Activated naive CD4-positive, alpha-beta T cell treated with anti-CD3 and anti-CD28 coated beads, Interleukin-2, amount 50 U/mL, for 16 hours (primary cell): ENCODE results near the gene TAC3.
"Not testable (repeated sequence)": the region's sequence is repeated elsewhere in the genome, so short reads cannot be mapped to it uniquely, and the experiment has no call there.

Source experiments
- DNase-seq: peaks from one replicate; pipeline ENCODE4 v3.0.0-alpha.2; 2020

The TAC3 gene

DNA sequence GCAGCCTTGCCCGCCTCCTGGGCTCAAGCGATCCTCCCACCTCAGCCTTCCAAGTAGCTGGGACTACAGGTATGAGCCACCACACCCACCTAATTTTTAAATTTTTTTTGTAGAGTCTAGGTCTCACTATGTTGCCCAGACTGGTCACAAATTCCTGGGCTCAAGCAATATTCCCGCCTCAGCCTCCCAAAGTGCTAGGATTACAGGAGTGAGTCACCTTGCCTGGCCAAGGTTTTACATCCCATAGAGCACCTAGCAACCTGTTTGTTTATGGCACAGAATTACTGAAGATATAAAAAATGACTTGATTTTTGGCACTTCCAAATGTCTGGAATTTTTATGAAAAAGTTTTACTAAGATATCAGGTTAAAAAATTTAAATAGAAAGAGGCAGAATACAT lies 17.1 kb upstream of the TAC3 start:
- no peak for DNase-seq

DNA sequence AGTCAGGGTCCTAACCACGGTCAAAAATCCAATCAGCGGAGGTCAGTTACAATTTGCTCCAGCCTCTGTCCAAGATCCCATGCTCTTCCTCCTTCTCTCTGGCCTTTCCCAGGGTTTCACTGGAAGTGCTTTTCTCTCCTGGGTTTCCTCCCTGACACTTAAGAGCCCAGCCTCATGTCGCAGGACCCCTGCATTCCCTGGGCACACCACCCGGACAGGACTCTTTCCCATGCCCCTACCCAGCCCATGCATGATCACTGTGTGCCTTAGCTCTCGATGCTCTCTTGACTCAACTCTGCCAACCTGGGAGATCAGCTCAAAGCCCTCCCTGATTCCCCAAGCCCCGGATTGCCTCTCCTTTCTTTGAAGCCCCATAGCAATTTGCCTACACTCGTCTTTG lies 15.5 kb upstream of the TAC3 start:
- DNase-seq, result no peak

DNA sequence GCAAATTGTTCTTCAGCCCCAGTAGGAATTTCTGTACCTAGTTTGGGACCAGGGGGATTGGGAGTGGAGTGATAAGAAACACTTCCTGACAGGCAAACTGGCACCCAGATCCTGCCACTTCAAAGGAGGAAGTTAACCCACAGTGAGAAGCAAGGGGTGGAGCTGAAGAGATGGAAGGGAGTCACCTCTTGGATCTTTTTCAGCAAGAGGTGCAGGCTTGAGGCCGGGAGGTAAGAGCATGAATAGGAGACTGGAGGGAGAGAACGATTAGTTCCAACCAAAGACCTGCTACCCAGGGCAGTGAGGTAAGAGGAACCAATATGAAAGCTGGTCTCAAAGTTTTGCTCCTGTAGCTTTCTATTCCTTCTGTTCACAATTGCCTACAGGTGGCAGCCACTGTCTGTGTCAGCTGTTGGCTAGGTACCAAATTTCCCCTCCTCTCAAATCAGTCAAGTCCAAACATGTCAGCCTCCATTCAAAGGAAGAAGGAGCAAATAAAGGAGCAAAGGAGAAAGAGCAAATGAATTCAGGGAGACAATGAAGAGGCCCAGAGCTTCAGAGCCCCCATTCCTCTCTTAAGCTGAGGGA lies 14.9 kb upstream of the TAC3 start:
- no peak for DNase-seq

DNA sequence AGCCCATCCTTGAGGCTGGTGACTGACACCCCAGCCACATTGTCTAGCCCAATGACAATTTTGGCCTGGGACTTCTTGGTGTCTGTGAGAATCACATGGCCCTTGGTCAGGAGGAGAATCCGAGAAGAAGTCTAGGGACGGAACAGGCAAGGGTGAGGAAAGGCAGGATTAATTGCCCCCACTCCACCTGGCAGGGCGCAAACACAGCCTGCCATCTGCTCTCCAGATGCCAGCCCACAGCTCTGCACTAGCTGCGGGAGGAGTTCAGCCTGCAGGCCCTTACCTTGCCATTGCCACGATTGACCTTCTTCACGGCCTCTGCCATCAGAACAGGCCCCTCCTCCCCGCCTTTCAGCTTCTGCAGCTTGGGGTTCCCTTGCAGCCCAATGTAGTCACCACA lies 13.1 kb upstream of the TAC3 start:
- DNase-seq, result no peak

DNA sequence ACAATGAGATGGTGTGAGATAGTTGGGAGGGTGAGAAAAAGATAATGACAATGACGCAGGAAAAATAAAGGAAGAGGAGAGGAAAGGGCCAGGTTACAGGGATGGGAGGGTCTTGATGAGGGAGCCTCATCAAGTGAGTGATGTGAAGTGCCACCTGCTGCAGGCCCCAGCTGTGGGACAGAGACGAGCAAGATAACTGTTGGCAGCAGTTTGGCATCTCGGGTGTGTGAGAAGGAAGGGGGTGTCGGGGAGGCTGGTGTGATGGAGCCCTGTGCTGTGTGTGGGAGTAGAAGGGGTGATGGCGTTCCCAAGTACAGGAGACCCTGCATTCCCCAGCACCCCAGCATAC lies 11.4 kb upstream of the TAC3 start:
- DNase-seq, result no peak

DNA sequence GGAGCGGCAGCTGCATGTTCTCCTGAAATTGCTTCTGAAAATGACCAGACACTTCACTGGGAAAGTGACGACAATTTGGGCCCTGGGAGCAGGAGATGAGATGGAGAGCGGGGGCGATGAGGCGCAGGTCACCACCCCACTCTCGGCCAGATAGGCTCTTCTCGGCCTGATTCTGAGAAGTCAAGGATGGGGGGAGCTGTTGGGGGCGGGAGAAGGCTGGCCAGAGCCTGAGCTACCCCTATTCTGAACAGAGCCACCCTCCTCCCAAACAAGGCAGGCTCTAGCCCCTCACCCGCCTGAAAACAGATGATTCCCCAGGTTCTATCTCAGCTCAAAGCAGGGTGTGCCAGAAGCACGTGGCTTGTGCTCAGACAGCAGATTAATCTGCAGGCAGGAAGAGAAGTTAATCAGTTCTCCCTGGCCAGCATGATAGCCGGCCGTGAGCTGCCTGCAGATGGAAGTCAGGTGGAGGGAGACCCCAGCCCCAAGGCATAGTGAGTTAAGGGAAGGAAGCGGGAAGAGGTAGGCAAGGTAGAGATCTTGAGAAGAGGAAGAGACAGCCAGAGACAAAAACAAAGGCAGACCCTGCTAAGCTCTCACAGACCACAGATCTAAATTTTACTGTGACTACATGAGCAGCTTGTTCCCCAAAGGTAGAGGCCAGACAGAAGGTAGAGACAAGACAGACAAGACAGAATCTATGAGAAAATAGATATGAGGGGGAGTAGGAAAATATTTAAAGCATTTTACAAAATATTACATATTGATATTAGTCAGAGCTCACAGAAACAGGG lies 10.9 kb upstream of the TAC3 start:
- no peak for DNase-seq

DNA sequence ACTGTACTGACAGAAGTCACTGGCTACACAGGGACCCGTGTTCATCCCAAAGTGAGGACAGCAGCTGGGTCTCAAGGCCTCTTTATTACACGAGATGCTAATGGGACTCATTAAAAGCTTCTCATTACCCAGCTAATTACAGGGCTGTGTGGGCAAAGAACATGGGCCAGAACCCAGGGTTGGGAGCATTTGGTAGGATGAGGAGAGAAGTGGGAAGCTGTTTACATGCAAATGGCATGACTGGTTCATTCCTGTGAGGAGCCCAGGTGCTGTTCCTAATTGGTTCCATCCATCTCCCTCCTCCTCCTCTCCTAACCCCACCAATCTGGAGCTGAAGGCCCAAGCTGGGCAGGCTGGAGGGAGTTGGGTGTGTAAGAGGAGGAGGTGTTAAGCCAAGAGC lies 8.9 kb upstream of the TAC3 start:
- no peak for DNase-seq

DNA sequence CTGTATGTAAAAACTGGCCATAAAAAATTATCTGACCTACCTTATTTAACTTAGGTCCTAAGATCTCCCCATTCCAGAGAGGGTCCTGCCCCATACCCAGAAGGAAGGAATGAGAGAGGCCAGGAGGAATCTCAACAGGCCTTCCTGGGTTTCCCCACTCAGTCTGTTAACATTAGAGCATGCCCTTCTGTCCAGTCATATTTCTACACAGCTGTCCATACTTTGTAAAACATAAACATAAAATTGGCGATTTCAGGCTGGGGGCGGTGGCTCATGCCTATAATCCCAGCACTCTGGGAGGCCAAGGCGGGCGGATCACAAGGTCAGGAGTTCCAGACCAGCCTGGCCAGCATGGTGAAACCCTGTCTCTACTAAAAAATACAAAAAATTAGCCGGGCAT lies 6.0 kb upstream of the TAC3 start:
- DNase-seq, result not testable (repeated sequence)

DNA sequence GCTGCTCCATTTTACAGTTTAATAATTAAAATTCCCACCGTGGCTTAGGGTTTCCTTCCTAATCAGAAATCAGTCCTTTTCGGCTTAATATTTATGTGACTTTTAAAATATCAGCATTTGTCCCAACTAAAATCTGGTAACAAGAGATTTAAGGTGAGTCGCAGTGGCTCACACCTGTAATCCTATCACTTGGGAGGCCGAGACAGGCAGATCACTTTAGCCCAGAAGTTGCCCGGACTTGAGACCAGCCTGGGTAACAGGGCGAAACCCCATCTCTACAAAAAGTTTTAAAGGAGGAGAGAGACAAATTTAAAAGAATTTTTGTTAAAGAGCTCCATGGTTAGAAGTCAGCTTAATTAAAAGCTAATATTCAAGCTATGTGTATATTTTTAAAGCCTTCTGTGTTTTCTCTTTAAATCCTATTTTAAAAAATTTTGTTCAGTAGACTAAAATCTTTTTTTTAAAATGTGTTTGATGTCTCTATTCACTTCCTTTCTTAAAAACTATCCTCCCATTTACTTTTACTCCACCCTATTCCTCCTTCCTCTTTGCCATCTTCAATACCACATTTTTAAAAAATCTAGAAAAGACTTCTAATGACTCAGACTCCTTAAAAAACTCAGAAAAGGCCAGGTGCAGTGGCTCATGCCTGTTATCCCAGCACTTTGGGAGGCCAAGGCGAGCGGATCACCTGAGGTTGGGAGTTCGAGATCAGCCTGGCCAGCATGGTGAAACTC lies 3.8 kb upstream of the TAC3 start:
- DNase-seq, result no peak

DNA sequence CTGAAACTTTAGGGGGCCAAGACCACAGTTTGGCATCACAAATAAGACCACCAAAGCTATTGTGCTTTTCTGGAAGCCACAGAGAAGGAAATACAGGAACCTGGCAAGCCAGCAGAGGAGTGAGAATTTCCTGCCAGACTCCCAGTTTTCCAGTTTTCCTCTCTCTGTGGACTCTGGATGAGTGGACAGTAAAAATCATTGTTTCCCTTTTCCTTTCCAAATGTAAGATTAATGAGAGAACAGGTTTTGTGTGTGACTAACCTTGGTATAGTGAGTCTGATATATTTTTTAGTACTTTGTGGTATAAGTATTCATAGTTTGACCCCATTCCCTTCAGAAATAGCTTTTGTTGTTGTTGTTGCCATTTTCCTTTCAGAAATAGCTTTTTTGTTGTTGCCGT lies 2.6 kb upstream of the TAC3 start:
- DNase-seq, result no peak

DNA sequence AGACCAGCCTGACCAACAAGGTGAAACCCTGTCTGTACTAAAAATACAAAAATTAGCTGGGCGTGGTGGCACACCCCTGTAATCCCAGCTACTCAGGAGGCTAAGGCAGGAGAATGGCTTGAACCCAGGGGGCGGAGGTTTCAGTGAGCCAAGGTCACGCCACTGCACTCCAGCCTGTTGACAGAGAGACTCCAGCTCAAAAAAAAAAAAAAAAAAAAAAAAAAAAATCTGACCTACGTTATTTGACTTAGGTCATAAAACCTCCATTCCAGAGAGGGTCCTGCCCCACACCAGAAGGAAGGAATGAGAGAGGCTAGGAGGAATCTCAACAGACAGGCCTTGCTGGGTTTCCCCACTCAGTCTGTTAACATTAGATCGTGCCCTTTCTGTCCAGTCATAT lies 2.0 kb upstream of the TAC3 start:
- DNase-seq, result not testable (repeated sequence)

DNA sequence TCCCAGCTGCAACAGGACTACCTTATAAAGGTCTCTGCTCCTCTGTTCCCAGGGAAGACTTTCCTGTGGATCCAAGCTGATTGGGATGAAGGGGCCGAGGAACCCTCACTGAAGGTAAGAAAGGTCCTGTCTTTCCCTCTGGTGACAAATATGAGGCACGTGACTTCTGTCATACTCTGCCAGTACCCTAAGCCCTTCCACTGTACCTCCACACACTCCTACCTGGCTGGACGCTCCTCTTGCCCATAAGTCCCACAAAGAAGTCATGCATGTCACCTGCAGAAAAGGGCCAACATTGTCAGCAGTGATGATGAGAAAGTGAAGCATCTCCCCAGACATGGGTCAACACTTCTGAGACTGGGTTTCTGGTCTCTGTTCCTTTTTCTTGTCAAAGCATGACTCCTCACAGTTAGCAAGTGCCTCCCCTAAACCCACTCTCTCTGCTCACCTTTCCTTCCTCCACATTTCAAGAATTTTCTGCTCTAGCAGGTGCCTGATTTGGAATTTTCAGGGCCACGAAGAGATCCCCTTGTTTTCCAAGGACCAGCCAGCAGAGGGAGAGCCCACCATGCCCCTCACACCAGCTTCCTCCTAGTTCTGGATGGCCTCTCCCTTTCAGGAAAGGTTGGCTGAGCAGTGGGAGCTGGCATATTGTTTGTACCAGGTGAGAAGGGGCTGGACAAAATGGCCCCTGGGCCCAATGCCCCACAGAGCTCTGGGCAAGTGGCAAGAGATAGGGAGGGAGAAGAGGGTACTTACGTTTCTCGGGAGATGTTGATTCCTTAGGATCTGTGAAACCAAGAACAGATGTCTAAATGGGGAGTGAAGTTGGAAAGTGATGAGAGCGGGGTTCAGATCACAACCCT lies 3.5 kb downstream of the TAC3 start:
- no peak for DNase-seq

DNA sequence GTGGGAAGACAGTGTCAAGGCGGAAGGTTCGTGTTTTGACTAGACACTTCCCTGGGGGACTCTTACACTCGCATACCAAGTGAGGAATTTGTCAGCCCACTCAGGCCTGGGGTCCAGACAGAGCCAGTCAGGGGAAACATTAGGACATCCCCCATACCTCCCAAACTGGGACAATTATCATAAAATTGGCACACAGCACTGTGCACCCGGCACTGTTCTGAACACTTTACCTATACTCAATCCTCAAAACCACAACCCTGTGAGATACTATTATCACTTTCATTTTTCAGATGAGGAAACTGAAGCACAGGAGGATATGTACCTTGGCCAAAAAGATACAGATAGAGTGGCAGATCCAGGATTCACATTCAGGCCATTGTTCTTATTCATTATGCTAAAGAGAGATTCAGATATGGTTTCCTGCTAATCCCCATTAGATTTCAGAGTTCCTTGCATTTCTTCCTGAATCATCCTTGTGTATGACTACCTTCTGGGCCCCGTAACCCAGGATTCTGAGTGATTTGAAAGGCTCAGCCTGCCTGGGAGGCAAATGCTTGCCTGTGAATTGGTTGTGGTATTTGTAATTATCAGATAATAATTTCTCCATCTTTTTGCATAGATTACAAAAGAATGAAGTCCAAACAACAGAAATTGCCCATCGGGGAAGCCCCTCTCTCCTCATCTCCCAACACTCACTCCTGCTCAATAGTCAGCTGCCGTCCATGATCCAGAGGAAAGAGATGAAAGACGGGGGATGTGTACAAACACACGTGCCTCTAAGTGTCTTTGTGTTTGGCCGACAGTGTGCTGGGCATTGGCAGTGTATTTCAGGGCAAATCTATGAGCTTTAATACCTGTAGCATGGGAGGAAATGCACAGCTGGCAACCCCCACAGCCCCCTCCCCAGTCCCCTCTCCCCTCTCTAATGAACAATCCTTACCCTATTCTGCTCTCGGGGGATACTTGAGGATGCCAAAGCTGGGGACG lies 4.6 kb downstream of the TAC3 start:
- DNase-seq, result no peak

DNA sequence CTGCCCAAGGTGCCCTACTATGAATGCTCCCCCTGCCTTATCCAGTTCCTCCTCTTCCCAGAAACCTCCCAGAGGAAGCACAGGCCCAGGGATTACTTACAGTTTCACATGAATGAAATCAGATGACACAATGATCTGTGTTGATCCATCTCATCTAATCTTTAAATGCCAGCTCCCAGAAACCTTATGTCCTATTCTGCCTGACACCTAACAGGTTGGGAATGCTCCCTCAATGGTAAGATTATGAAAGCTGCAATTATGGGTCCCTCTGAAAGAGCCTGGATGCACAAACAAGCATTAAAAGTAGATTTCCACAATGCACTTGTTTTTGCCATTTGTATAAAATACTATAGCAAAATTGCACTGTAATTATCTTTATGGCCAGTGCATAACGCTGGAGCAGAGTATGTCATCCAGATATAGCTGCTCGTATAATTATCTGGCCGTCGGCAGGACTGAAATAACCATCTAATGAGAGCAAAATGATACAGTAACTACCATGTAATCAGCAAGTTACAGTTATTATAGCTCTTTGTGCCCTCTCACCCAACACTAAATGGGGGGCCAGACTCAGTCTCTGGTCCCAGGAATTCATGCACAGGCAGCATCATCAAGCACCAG lies 5.6 kb downstream of the TAC3 start:
- no peak for DNase-seq

DNA sequence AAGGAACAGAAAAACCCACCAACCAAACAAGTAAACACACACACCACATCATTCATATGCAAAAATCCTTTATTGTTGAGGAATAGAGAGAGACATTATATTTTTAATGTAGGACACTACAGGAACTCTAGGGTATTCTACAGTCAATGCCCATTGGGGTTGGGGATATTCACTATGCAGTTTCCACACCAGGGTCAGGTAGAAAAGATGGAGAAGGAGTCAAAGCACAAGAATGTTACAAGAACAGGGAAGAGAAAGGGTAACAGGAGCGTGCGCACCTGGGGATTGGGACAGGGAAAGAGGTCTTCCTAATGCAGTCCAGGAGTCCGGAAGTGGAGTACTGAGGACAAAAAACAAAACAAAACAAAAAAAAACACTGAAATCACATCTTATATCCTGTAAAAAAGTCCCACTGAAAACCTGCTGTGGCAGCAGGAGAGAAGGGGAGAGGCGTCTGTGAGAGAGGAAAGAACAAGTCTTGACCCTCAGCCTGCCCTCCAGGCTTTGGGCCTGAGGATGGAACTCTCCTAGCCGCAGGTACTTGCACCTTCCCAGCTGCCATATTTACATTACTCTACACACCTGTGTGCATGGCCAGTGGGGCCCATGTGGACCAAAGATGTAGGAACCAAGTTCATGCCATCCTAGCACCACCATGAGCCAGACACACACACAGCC lies 6.2 kb downstream of the TAC3 start:
- no peak for DNase-seq

DNA sequence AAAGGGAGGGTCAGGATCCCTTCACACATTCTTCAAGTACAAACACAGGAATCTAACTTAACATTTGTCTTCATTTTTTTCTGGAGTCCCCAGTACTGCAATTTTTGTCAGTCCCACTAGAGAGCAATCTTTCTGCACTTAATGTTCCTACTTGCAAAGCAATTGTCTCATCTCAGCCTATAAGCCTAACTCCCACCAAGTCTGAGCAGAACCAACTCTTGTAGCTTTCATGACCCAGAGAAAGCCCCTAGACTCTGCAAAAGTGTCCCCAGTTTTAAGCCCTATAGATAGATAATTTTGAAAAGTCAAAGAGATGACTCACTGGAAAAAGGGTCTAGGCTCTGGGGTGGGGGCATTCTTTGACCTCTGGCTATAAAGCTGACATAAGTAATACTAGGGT lies 8.2 kb downstream of the TAC3 start:
- no peak for DNase-seq

DNA sequence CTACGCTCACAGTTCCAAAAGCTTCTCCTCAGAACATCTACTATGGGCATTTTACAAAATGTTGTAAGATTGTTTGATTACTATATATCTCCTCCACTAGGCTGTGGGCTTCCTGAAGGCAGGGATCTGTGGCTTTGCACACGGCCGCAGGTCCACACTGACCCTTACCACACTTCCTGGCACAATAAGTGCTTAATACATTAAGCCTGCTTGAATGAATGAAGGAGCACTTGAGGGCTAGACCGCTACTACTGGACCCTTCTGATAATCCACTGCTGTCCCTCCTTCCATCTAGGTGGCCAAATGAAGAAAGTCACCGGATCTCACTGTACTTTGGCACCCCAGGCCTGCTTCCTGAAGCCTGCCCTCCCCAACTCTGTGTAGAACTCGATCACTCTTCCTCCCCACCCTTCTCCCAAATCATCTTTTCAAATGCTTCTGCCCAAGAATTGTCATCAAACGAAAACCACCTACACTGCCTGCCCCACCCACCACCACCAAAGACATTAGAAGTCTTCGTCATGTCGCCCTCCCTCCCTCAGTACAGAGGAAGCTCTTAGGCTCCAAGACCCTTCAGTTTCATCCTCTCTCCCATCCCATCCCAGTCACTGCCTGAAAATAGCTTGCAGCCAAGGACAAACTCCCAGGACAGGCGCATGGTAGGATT lies 9.4 kb downstream of the TAC3 start:
- DNase-seq, result peak; percentile 46

DNA sequence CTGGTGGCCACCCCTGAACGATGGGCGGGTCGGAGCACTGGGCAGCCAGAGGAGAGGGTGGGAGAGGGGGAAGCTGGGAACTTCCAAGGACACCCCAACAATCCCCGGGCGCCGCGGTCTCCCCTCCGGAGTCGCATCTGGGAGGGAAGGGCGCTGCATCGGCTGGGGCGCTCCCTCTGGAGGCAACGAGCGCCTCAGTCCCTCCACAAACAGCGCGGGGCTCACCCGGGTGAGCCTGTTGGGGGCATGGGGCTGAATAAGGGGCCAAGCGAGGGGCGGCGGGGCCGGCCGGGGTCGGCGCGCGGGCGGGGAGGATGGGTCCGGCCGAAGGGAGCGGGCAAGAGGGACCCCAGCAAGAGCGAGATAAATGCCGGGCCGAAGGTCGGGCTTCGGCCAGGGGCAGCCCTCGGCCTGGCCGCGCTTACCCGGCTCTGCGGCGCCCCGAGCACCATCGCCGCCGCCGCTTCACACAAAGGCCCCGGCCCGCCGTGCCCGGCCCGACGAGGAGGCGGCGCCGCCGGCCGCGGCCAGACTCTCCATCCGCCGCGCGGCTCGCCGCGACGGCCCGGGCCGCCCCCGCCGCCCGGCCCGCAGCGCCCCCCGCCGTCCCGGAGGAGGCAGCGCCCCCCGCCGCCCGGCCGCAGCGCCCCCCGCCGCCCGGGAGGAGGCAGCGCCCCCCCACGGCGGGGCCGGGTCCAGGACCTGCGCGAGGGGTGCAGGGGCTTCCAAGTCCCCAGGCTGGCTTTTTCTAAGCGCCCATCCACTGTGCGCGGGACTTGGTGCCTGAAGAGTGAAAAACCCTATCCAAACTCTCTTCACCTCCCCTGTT lies 10.1 kb downstream of the TAC3 start, which contains the start of gene ZBTB39:
Gene ZBTB39 (minus strand): TSS at position 567 of the 829 bp plus-strand sequence. CDS start 1,629 bp downstream, outside the sequence.
- peak; percentile 70 for DNase-seq

DNA sequence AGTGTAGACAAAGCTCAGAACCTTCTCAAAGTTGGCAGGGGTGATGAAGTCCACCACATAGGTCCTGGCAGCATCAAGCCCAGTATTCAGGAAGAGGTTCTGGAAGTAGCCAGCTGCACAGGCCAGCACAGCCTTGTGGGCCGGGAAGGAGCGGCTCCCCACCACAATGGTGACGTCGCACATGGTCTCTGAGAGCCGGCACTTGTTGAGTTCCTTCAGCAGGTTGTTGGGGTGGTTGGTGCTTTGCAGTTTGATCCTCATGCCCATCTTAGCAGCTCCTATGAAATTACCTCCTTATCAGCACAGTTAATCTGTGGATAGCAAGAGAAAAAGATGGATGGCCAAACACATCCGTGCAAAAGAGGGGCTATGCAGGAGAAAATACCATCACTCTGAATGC lies 11.7 kb downstream of the TAC3 start:
- no peak for DNase-seq
